ENCODE results near the gene NHERF2.

- TF ChIP-seq CTCF (IDR thresholded peaks at IDR 0.05; ENCODE audit: insufficient read depth, low read length, poor library complexity, severe bottlenecking) (no peak), EZH2phosphoT487 (conservative IDR thresholded peaks at IDR 0.05; ENCODE audit: low read length) (no peak)
Observed at GRCh38 chr16:2053897-2054296, 27.2 kb downstream of the NHERF2 start.
